22Rv1 (cell line): ENCODE results near the gene RAB3C.

Experiments
- H3K27ac ChIP-seq: fragments of 450-650 bp; 2 replicates; pipeline ENCODE4 v1.5.1; 2017
- ZFX ChIP-seq: fragments of 450-650 bp; IDR thresholded peaks from 2 replicates; pipeline ENCODE4 v1.6.1; 2017; ENCODE audit warnings: antibody characterized with exemption, borderline replicate concordance
- TF ChIP-seq, protein P1 (sequence below): fragments of 450-650 bp; IDR thresholded peaks from 2 replicates; pipeline ENCODE4 v1.5.1; 2017; ENCODE audit warnings: mild to moderate bottlenecking

RAB3C gene

GRCh38 chr5:58750036-58750435, 167.2 kb downstream of the RAB3C start:
- H3K27ac ChIP-seq: no peak overlapping the region
- TF ChIP-seq ZFX: no peak
- TF ChIP-seq, protein P1, sequence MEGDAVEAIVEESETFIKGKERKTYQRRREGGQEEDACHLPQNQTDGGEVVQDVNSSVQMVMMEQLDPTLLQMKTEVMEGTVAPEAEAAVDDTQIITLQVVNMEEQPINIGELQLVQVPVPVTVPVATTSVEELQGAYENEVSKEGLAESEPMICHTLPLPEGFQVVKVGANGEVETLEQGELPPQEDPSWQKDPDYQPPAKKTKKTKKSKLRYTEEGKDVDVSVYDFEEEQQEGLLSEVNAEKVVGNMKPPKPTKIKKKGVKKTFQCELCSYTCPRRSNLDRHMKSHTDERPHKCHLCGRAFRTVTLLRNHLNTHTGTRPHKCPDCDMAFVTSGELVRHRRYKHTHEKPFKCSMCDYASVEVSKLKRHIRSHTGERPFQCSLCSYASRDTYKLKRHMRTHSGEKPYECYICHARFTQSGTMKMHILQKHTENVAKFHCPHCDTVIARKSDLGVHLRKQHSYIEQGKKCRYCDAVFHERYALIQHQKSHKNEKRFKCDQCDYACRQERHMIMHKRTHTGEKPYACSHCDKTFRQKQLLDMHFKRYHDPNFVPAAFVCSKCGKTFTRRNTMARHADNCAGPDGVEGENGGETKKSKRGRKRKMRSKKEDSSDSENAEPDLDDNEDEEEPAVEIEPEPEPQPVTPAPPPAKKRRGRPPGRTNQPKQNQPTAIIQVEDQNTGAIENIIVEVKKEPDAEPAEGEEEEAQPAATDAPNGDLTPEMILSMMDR: no peak

DNA sequence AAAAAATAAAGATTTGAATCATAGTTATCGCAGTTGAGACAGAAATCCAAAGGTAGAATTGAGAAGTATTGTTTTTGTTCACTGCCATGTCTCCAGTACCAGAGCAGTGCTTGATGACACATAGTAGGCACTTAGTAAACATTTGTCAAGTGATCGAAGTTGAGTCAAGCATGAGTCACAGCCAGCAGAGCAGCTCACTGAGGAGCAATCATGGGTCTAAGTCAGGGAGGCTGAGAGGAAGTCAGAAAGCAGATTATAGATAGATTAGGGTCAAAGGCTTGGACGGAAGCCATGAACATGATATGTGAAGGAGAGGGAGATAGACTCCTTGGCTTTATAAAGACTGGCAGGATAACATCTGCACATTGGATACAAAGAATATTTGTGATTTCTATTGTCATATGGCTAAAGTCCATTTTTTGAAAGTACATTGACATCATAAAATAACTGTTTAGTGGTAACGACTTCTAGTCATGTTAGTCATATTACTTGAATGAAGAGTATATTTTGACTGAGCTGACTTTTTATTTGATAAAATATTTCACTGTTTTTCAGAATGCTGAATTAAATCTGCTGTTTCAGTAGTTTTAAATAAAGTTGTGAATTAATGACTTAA, 168.5 kb downstream of the RAB3C start:
- H3K27ac ChIP-seq: no peak overlapping the region
- TF ChIP-seq, protein P1: no peak
- TF ChIP-seq ZFX: no peak

- no peak for TF ChIP-seq ZFX
- TF ChIP-seq, protein P1: no peak
- no peak overlapping the region for H3K27ac ChIP-seq
Observed at GRCh38 chr5:58752104-58752503, 169.2 kb downstream of the RAB3C start.

DNA sequence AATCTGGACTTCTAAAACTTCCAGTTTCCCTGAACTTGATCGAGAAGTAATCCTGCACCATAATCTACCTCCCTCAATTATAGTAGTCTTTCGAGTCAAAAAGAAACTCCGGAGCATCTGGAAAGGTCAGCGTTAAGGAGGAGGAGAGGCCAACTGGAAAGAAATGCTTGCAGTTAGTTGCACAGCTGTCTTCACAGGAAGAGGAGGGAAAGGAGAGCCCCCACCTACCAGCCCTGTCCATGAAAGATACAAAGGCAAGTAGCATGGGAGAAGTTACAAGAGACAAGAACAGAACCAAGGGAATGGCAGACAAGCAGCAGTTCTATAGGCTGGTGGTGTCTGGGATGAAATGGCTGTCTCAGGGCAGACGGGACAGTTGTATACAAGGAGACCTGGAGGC, 170.6 kb downstream of the RAB3C start:
- no peak overlapping the region for H3K27ac ChIP-seq
- TF ChIP-seq, protein P1: no peak
- TF ChIP-seq ZFX: no peak

- no peak for TF ChIP-seq ZFX
- TF ChIP-seq, protein P1: no peak
- no peak overlapping the region for H3K27ac ChIP-seq
Observed at GRCh38 chr5:58754250-58754649, 171.4 kb downstream of the RAB3C start.

GRCh38 chr5:58755397-58755796, 172.5 kb downstream of the RAB3C start:
- no peak overlapping the region for H3K27ac ChIP-seq
- TF ChIP-seq, protein P1: no peak
- TF ChIP-seq ZFX: no peak

DNA sequence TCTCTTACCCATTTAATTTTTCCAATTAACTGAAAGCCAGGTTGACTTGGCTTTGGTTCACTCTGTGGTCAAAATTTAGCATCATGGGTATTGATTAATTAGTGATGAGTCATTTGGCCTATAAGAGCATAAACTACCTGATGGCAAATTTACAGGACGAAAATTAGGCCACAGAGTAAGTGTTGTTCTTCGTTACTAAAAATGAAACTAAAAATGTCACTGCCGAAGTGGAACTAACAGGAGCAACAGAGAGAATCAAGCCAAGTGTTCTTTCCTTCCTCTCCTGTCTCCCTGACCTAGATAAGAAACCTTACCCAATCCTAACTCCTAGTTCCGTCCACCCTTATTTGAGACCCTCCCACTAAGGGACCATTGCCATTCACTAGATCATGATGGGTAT, 176.9 kb downstream of the RAB3C start:
- no peak overlapping the region for H3K27ac ChIP-seq
- no peak for TF ChIP-seq ZFX
- TF ChIP-seq, protein P1: no peak
